Measurements from ENCODE around the gene POLE. TPM values are rescaled to one million over a fixed set of nuclear protein-coding genes. Genes with fewer than 3 reads are reported as not detected.

Gene POLE
- total RNA-seq, 4 donors from 2014 or later = 32.2 to 133 (median 44.4) TPM

DNA sequence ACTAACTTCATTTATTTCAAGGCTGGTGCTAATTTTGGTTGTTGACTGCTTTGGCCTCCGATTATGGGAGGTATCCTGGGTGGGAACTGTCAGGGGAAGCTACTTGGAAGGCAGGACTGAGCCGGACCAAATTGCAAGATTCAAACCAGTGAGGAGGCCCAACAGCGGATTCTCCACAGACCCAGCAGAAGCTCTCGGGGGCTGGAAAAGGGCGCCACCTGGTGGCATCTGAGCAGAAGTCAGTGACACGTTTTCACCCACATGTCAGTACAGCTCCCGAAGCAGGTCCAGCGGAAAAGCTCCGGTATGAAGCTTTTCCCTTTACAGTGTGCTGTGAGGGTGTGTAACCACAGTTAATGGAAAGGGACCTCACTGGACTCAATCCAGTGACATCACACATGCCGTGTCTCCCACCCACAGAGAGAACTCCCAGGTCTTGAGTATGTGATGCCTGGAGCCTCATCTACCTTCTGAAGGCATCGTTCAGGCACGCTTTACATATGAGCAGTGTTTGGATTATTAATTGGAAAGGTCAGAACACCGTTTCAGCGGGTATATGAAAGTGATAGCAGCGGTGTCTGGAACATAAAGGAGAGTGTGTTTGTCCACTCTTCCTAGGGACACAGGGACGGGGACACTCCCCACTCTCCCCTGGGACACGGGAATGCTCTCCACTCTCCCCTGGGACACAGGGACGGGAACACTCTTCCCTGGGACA lies 72.1 kb downstream of the POLE start:
- Histone ChIP-seq H3K4me3 (no peak overlapping the region), H3K27me3 (peaks cover 6 to 66% of the 10 kb centered on the region in 2 donors), H3K36me3 (no peaks in the 10 kb centered on the region), H3K27ac (no peak overlapping the region), H3K4me1 (peaks cover 0 to 32% (median 9%) of the 10 kb centered on the region in 4 donors), H3K9me3 (peaks cover 0 to 31% (median 3%) of the 10 kb centered on the region in 4 donors)
- 22 to 27% methylated on average over 18 of the region's 18 CpGs for WGBS, 2 donors
- TF ChIP-seq POLR2A (IDR thresholded peaks at IDR 0.05) (no peak), CTCF (IDR thresholded peaks at IDR 0.05) (peak; percentile 82 to 88 (median 84)), EP300 (IDR thresholded peaks at IDR 0.05) (no peak)
- DNase-seq (ENCODE audit: low spot score in 2 of 2) = peak; percentile 60 to 76

DNA sequence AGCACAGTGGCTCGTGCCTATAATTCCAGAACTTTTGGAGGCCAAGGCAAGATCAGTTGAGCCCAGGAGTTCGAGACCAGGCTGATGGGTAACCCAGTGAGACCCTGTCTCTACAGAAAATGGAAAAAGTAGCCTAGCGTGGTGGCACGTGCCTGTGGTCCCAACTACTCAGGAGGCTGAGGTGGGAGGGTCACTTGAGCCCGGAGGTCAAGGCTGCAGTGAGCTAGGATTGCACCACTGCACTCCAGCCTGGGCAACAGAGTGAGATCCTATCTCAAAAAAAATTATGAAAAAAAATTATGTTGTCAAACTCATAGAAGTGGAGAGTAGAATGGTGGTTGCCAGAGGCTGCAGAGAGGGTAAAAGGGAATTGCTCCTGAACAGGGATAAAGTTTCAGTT lies 73.1 kb downstream of the POLE start:
- Histone ChIP-seq H3K4me1 (peaks cover 0 to 27% (median 9%) of the 10 kb centered on the region in 4 donors), H3K27ac (no peak overlapping the region), H3K36me3 (no peaks in the 10 kb centered on the region), H3K4me3 (no peak overlapping the region), H3K9me3 (peaks cover 0 to 31% (median 3%) of the 10 kb centered on the region in 4 donors), H3K27me3 (peaks cover 6 to 67% of the 10 kb centered on the region in 2 donors)
- no peak for DNase-seq (ENCODE audit: low spot score in 2 of 2)
- 84 to 86% methylated on average over 5 of the region's 5 CpGs for WGBS, 2 donors
- no peak for TF ChIP-seq POLR2A (IDR thresholded peaks at IDR 0.05)
- no peak for TF ChIP-seq EP300 (IDR thresholded peaks at IDR 0.05)
- TF ChIP-seq CTCF (IDR thresholded peaks at IDR 0.05) = no peak

GRCh38 chr12:132611620-132612019 lies 75.5 kb downstream of the POLE start:
- no peak for TF ChIP-seq POLR2A (IDR thresholded peaks at IDR 0.05)
- no peak for TF ChIP-seq EP300 (IDR thresholded peaks at IDR 0.05)
- no peak for TF ChIP-seq CTCF (IDR thresholded peaks at IDR 0.05)
- Histone ChIP-seq H3K9me3 (peaks cover 0 to 23% (median 2%) of the 10 kb centered on the region in 4 donors), H3K27ac (no peak overlapping the region), H3K4me1 (peaks cover 0 to 16% (median 3%) of the 10 kb centered on the region in 4 donors), H3K36me3 (no peaks in the 10 kb centered on the region), H3K4me3 (no peak overlapping the region), H3K27me3 (peaks cover 2 to 69% of the 10 kb centered on the region in 2 donors)
- no peak for DNase-seq (ENCODE audit: low spot score in 2 of 2)
- WGBS, 2 donors = 91 to 94% methylated on average over 10 of the region's 10 CpGs

DNA sequence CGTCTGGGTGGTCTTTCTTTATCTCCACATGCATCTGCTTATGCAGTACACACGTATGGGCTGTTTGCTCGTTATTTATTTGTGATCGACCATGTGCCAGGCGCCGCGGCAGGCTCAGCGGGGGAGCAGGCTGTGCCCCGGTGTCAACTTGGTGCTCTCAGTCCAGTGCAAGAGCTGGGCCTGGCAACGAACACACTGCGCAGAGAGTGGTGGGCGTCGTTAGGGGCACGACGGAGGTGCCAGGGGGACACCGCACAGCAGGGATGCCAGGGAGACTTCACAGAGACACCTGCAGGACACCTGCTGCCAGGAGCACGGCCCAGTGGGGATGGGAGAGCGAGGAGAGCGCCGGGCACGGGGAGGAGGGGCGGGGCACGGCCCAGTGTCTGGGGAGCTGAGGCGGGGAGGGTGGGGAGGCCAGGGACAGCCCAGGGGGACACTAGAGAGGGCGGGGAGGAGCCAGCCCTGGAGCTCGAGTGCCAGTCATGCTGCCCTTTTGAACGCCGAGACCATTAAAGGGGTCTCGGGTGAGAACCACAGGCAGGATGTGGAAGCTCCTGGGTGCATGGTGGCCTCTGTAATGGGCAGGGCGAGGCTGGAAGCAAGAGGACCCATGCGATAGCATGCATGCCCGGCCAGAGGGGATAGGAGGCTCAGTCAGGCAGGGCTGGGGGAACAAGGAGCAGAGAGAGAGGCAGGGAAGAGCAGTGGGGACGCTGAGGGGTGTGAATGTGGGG lies 76.1 kb downstream of the POLE start:
- H3K27me3 ChIP-seq = peaks cover 2 to 69% of the 10 kb centered on the region in 2 donors
- H3K9me3 ChIP-seq = peaks cover 0 to 17% (median 0%) of the 10 kb centered on the region in 4 donors
- H3K4me1 ChIP-seq = peaks cover 0 to 16% (median 3%) of the 10 kb centered on the region in 4 donors
- DNase-seq (ENCODE audit: low spot score in 2 of 2) = no peak
- WGBS, 2 donors = 73 to 81% methylated on average over 24 to 33 of the region's 33 CpGs
- no peak for TF ChIP-seq EP300 (IDR thresholded peaks at IDR 0.05)
- no peak for TF ChIP-seq POLR2A (IDR thresholded peaks at IDR 0.05)
- no peak for TF ChIP-seq CTCF (IDR thresholded peaks at IDR 0.05)
- H3K4me3 ChIP-seq = no peak overlapping the region
- no peaks in the 10 kb centered on the region for H3K36me3 ChIP-seq
- no peak overlapping the region for H3K27ac ChIP-seq
